Ovary (tissue), 9 donors: Measurements from ENCODE around the gene GNG2. TPM values are rescaled to one million over a fixed set of nuclear protein-coding genes. Genes with fewer than 3 reads are reported as not detected.

Experiments used
- DNase-seq, 5 donors: peaks; one replicate each; pipeline ENCODE4 v3.0.0-alpha.2; 2019 to 2020
- H3K27ac ChIP-seq, 2 donors: fragments of 200-600 bp; one replicate each; pipeline versions ENCODE4 v1.5.1 to v1.8.0; 2019 to 2022
- H3K27me3 ChIP-seq: fragments of 200-600 bp; one replicate; pipeline ENCODE4 v1.8.0; 2022
- H3K36me3 ChIP-seq: fragments of 200-600 bp; sonication (generic); one replicate; pipeline ENCODE4 v1.5.1; 2019
- H3K4me1 ChIP-seq: one replicate; pipeline ENCODE4 v1.8.1; 2013; ENCODE audit warnings: mild to moderate bottlenecking, moderate library complexity; ENCODE audit not compliant: insufficient read depth
- H3K4me3 ChIP-seq: fragments of 200-600 bp; sonication (generic); one replicate; pipeline ENCODE4 v1.5.1; 2017
- H3K9me3 ChIP-seq, 2 donors: fragments of 200-600 bp in 1 of 2; sonication (generic) in 1 of 2; one replicate each; pipeline versions ENCODE4 v1.5.1 to v1.8.1; 2013 to 2019; ENCODE audit warnings: mild to moderate bottlenecking in 1 of 2, moderate library complexity in 1 of 2
- EP300 ChIP-seq: sonication (generic); formaldehyde crosslinking; IDR thresholded peaks from one replicate; pipeline ENCODE4 v1.6.1; 2017; ENCODE audit warnings: antibody characterized with exemption
- POLR2A ChIP-seq: fragments of 450-650 bp; IDR thresholded peaks from one replicate; pipeline ENCODE4 v1.6.1; 2017; ENCODE audit warnings: antibody characterized with exemption, mild to moderate bottlenecking, moderate library complexity
- WGBS, 3 donors: extraction: QIAGEN DNeasy Blood & Tissue Kit in 1 of 3; methylation state at CpG; one replicate each; pipeline versions ENCODE4 v1.1.5 to v1.1.7; 2013 to 2017; 5-methylcytosine and 5-hydroxymethylcytosine counted together
- intact Hi-C, 4 donors: fragments of 100-400 bp; cut with DNase I; formaldehyde crosslinking; loops; one replicate each; pipeline versions ENCODE4 v1.11.0 to v1.15.1; 2022 to 2023
- polyA plus RNA-seq, 2 donors: library from polyadenylated mRNA; stranded (reverse); fragments of 200-250 nt in 1 of 2; fragments of 350-450 nt in 1 of 2; fragmentation: Illumina TruSeq in 1 of 2; extraction: RNeasy Lipid Tissue Mini Kit (QIAGEN cat#74804) in 1 of 2; gene quantifications; one replicate each; pipeline ENCODE4 v1.2.3, GENCODE V29; 2013 to 2014
- total RNA-seq, 7 donors: library from RNA; depleted of rRNA in 2 of 7; stranded (reverse); fragments of >200 nt in 2 of 7; fragmentation: NEBNext Ultra II Directional in 3 of 7; extraction: Animal tissue kit (Norgen Biotek cat#: 25700) in 3 of 7; gene quantifications; one replicate each; pipeline versions ENCODE4 v1.1.0 to v1.2.4, GENCODE V29; 2016 to 2023
- TF ChIP-seq, protein P1 (sequence below), 3 donors: fragments of 450-650 bp in 2 of 3; fragments of 200-600 bp in 1 of 3; IDR thresholded peaks; one replicate each; pipeline versions ENCODE4 v1.5.1 to v1.8.0; 2016 to 2022; ENCODE audit warnings: antibody characterized with exemption in 3 of 3, mild to moderate bottlenecking in 1 of 3
- donor health status: DM: no; HTN: no; CAD: no; lungs with moderate emphysema.
- donor health status: DM: no; HTN: no; CAD: no.
- donor health status: Bipolar disorder and iron deficiency.
- donor health status: DM: yes; HTN: yes; CAD: no.
- donor health status: DM: no; HTN: no; CAD: no.
- donor health status: DM: yes; HTN: yes; CAD: no.

GNG2 gene
- total and polyA plus RNA-seq, 9 donors = 9.4 to 29.4 (median 11.4) TPM

DNA sequence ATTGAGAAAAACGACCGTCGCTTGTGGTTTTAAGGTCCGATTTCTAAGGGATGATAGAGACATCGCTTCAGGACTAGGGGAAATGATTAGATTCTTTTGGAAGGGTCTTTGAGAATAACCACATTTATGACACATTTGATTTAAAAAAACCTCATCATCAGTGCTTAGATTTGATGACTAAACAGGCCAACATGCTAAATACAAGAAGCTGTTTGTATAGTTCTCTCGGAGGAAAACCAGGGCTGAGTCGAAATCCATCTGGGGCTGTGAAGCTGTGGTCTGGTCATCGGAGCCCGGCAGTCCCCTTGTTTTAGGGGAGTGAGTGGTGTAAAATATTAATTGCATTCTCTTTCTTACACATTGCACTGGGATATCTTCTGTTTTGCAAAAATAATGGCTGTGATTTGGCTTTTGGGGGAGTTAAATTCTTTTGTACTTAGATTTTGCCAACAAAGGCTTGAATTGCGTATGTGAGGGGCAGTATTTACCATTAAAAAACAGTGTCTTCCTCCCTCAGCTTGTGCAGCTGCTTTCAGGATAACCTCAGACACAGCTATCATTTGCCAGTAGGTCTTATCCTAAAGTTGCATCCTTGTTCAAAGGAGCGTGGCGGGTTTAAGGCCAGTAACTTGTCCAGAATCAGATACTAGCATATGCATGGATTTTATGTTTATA is 550 bp downstream of the GNG2 start:
- intact Hi-C loops = no loop called here
- Histone ChIP-seq H3K9me3 (no peaks in the 10 kb centered on the region), H3K27ac (no peak overlapping the region), H3K27me3 (no peaks in the 10 kb centered on the region), H3K4me3 (peak overlapping the region; percentile 38), H3K36me3 (no peaks in the 10 kb centered on the region), H3K4me1 (peaks cover 7% of the 10 kb centered on the region)
- TF ChIP-seq POLR2A = no peak
- TF ChIP-seq, protein P1, sequence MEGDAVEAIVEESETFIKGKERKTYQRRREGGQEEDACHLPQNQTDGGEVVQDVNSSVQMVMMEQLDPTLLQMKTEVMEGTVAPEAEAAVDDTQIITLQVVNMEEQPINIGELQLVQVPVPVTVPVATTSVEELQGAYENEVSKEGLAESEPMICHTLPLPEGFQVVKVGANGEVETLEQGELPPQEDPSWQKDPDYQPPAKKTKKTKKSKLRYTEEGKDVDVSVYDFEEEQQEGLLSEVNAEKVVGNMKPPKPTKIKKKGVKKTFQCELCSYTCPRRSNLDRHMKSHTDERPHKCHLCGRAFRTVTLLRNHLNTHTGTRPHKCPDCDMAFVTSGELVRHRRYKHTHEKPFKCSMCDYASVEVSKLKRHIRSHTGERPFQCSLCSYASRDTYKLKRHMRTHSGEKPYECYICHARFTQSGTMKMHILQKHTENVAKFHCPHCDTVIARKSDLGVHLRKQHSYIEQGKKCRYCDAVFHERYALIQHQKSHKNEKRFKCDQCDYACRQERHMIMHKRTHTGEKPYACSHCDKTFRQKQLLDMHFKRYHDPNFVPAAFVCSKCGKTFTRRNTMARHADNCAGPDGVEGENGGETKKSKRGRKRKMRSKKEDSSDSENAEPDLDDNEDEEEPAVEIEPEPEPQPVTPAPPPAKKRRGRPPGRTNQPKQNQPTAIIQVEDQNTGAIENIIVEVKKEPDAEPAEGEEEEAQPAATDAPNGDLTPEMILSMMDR (IDR thresholded peaks at IDR 0.05) = no peak
- no peak for TF ChIP-seq EP300
- 1 to 2% (median 2%) methylated on average over 12 of the region's 12 CpGs for WGBS, 3 donors
- no peak for DNase-seq

DNA sequence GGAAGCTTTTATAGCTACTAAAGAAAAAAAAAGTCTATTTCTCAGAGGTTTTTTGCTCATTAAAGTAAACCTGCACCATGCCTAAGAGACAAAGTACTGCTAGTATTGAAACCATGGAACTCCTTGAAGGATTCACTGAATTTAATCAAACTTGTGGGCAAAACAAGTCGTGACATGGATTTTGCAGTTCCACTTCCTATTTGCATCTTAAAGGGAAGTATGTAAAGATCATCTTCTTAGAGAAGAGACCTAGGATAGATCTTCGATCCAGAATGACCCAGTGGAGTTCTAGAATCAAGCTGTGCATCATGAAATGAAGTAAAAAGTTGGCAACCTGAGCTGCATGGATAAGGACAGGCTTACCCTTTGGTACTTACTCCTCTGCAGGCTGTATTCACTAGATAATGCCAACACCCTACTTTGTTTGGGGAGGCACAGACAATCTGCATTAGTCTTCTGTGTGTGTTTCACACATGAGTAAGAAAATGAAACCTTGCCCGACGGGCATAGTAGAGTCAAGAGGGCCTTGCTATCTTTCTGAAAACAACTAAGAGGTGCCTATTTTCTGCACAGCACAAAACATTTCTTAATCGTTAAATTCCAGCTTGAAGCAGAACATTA is 1.9 kb downstream of the GNG2 start:
- DNase-seq = no peak
- peaks cover 9% of the 10 kb centered on the region for H3K4me1 ChIP-seq
- intact Hi-C loops = no loop called here
- TF ChIP-seq, protein P1 (IDR thresholded peaks at IDR 0.05) = no peak
- TF ChIP-seq EP300 (no peak), POLR2A (no peak)
- 41 to 62% (median 46%) methylated on average over 5 of the region's 5 CpGs for WGBS, 3 donors
- no peaks in the 10 kb centered on the region for H3K36me3 ChIP-seq
- no peaks in the 10 kb centered on the region for H3K27me3 ChIP-seq
- no peak overlapping the region for H3K4me3 ChIP-seq
- no peaks in the 10 kb centered on the region for H3K9me3 ChIP-seq
- no peak overlapping the region for H3K27ac ChIP-seq

DNA sequence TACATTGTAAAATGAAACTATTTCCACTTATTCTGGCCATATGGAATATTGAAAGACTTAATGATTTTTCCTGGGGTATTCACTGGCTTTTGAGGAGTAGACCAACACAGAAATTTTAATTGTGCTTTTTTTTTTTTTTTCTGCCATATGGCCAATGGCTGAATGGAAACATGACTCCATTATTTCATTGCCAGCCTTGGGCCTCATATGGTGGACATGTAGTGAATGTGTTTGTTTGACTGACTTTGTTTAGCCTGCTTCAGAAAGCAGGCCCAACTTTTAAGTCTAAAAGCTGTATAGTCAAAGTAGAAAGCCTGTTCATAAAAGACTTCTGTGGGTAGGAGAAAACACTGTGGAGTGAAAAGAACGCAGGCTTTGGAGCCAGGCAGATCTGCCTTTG is 2.4 kb downstream of the GNG2 start:
- Histone ChIP-seq H3K27ac (no peak overlapping the region), H3K4me3 (no peak overlapping the region), H3K9me3 (no peaks in the 10 kb centered on the region), H3K4me1 (peaks cover 9% of the 10 kb centered on the region), H3K36me3 (no peaks in the 10 kb centered on the region), H3K27me3 (no peaks in the 10 kb centered on the region)
- TF ChIP-seq EP300 (no peak), POLR2A (no peak)
- TF ChIP-seq, protein P1 (IDR thresholded peaks at IDR 0.05) = no peak
- no peak for DNase-seq
- intact Hi-C loops = no loop called here
- 86 to 92% (median 89%) methylated on average over 1 of the region's 1 CpG for WGBS, 3 donors

DNA sequence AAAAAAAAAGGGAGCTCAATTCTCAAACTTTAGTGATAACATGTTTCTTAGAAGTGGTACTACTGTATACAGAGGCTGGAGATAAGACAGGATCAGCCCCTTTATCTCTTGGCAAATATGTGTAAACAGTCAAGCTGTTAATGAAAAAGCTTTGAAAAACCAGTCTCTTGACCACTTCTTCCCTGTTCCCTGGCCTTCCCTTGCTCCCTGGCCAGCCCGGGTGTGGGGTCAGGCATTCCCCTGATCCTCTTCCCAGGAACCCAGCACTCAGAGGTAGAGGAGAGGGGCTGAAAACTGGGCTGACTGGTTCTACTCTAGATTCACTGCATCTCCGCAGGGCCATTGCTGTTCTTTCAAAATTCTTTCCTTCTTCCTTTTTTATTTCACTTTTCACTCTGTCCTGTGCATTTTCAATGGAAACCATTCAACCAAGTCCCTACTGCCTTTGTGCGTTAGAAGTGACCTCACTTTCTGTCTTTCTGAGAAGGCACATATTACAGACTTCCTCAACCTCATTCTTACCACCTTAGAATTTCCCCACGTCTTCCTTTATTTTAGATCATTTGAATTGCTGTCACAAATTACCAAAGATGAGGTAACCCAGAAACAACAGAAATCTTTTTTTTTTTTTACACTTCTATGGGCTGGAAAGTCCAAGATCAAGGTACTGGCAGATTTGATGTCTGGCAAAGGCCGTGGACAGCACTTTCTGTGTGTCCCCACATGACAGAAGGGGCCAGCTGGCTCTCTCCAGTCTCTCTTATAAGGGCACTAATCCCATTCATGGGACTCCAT is 5.7 kb downstream of the GNG2 start:
- DNase-seq = no peak
- no peak overlapping the region for H3K4me3 ChIP-seq
- H3K27me3 ChIP-seq = no peaks in the 10 kb centered on the region
- H3K27ac ChIP-seq = no peak overlapping the region
- no peaks in the 10 kb centered on the region for H3K36me3 ChIP-seq
- TF ChIP-seq, protein P1 (IDR thresholded peaks at IDR 0.05) = no peak
- no peak for TF ChIP-seq POLR2A
- no peak for TF ChIP-seq EP300
- WGBS, 3 donors = 56 to 62% (median 56%) methylated on average over 5 of the region's 5 CpGs
- H3K9me3 ChIP-seq = no peaks in the 10 kb centered on the region
- peaks cover 6% of the 10 kb centered on the region for H3K4me1 ChIP-seq
- intact Hi-C loops = no loop called here
